ENCODE data around the gene ABCA3. TPM values are rescaled to one million over a fixed set of nuclear protein-coding genes. Genes with fewer than 3 reads are reported as not detected.
A peak's percentile ranks its signal among the peaks of the same experiment; 100 is the strongest.

ABCA3 gene
- total RNA-seq, 6 donors from 2014 or later = 337 to 619 (median 455) TPM

- H3K36me3 ChIP-seq = no peaks in the 10 kb centered on the region
- DNase-seq (peak in 1 of 2 donors; percentile 88), ATAC-seq (ENCODE audit: low FRiP score in 2 of 2) (peak in 1 of 2 donors; percentile 2)
- H3K4me1 ChIP-seq = peaks cover 19 to 36% (median 21%) of the 10 kb centered on the region in 4 donors
- H3K27ac ChIP-seq = no peak overlapping the region
- H3K27me3 ChIP-seq = no peaks in the 10 kb centered on the region
- no peaks in the 10 kb centered on the region for H3K9me3 ChIP-seq
- no peak for TF ChIP-seq EP300 (IDR thresholded peaks at IDR 0.05)
- no peak for TF ChIP-seq POLR2AphosphoS5 (IDR thresholded peaks at IDR 0.05)
- TF ChIP-seq POLR2A (IDR thresholded peaks at IDR 0.05) = no peak
- no peak for TF ChIP-seq CTCF (IDR thresholded peaks at IDR 0.05)
- 19 to 26% methylated on average over 14 to 48 of the region's 77 CpGs for WGBS, 2 donors
- peak overlapping the region in 1 of 4 donors; percentile 6 for H3K4me3 ChIP-seq
Observed at GRCh38 chr16:2341456-2342447, 1.2 kb upstream of the ABCA3 start.

GRCh38 chr16:2339521-2340484, 725 bp downstream of the ABCA3 start:
- Histone ChIP-seq H3K4me1 (peaks cover 19 to 36% (median 21%) of the 10 kb centered on the region in 4 donors), H3K4me3 (peak overlapping the region; percentile 83 to 97 (median 86)), H3K27me3 (no peaks in the 10 kb centered on the region), H3K36me3 (no peaks in the 10 kb centered on the region), H3K9me3 (no peaks in the 10 kb centered on the region), H3K27ac (peak overlapping the region; percentile 63 to 82 (median 80))
- TF ChIP-seq POLR2AphosphoS5 (IDR thresholded peaks at IDR 0.05) = no peak
- peak in 1 of 4 donors; percentile 34 for TF ChIP-seq POLR2A (IDR thresholded peaks at IDR 0.05)
- no peak for TF ChIP-seq EP300 (IDR thresholded peaks at IDR 0.05)
- no peak for TF ChIP-seq CTCF (IDR thresholded peaks at IDR 0.05)
- 11 to 12% methylated on average over 21 to 48 of the region's 98 CpGs for WGBS, 2 donors
- DNase-seq (peak; percentile 64 to 91), ATAC-seq (ENCODE audit: low FRiP score in 2 of 2) (peak; percentile 4 to 44)

- Histone ChIP-seq H3K4me3 (peak overlapping the region in 2 of 4 donors; percentile 90 to 97), H3K27me3 (no peaks in the 10 kb centered on the region), H3K9me3 (no peaks in the 10 kb centered on the region), H3K36me3 (no peaks in the 10 kb centered on the region), H3K4me1 (peaks cover 27 to 46% (median 28%) of the 10 kb centered on the region in 4 donors), H3K27ac (peak overlapping the region in 3 of 4 donors; percentile 22 to 62 (median 50))
- 77% methylated on average over 13 to 15 of the region's 15 CpGs for WGBS, 2 donors
- DNase-seq (peak in 1 of 2 donors; percentile 70), ATAC-seq (ENCODE audit: low FRiP score in 2 of 2) (no peak)
- TF ChIP-seq CTCF (IDR thresholded peaks at IDR 0.05) = no peak
- peak in 1 of 4 donors; percentile 49 for TF ChIP-seq POLR2A (IDR thresholded peaks at IDR 0.05)
Observed at GRCh38 chr16:2337431-2338296, 2.9 kb downstream of the ABCA3 start.

DNA sequence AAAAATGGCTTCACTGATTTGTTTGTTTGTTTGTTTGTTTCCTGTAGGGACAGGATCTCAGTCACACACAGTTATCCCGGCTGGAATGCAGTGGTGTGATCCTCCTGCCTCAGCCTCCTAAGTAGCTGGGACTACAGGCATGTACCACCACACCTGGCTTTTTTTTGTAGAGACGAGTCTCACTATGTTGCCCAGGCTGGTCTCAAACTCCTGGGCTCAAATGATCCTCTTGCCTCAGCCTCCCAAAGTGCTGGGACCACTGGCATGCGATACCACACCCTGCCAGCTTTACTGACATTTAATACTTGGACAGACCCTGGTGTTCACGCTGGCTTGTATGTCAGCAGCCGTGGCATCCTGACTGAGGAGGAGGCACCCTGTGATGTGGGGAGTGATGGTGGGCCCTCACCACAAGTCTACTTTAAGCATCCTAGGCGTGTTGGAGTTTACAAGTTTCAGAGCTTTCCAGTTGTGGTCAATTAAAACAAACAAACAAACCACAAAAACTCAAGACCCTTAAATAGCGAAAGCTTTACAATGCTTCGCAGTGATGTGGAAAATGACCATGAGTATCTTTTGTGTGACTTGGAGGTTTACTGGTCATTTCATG, 5.1 kb downstream of the ABCA3 start:
- DNase-seq (no peak), ATAC-seq (ENCODE audit: low FRiP score in 2 of 2) (no peak)
- Histone ChIP-seq H3K9me3 (no peaks in the 10 kb centered on the region), H3K27ac (no peak overlapping the region), H3K4me3 (no peak overlapping the region), H3K4me1 (peaks cover 17 to 33% (median 21%) of the 10 kb centered on the region in 4 donors), H3K27me3 (no peaks in the 10 kb centered on the region), H3K36me3 (no peaks in the 10 kb centered on the region)
- no peak for TF ChIP-seq EP300 (IDR thresholded peaks at IDR 0.05)
- no peak for TF ChIP-seq POLR2AphosphoS5 (IDR thresholded peaks at IDR 0.05)
- TF ChIP-seq CTCF (IDR thresholded peaks at IDR 0.05) = no peak
- no peak for TF ChIP-seq POLR2A (IDR thresholded peaks at IDR 0.05)
- WGBS, 2 donors = 92 to 97% methylated on average over 8 of the region's 8 CpGs

Measured in upper lobe of left lung (tissue), 6 donors.